ENCODE data around the gene PIK3AP1.

DNA sequence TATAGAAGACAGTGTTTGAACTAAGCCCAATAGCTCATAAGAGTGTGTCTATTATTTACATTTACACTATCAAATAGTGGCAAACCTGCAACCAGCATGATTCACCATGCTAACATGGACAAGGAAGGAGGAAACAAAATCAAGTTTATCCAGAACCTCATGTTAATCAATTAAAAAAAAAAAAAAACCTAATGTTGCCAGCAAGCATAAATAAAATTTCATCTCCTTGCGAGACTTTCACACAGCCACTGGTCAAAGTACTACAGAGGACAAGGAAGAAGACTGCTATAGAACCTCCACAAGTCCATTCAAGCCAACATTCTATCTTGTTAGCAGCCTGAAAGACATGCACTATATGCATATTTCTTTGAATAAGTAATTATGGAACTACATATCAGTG is 143.2 kb downstream of the PIK3AP1 start:
- TF ChIP-seq, protein P1, sequence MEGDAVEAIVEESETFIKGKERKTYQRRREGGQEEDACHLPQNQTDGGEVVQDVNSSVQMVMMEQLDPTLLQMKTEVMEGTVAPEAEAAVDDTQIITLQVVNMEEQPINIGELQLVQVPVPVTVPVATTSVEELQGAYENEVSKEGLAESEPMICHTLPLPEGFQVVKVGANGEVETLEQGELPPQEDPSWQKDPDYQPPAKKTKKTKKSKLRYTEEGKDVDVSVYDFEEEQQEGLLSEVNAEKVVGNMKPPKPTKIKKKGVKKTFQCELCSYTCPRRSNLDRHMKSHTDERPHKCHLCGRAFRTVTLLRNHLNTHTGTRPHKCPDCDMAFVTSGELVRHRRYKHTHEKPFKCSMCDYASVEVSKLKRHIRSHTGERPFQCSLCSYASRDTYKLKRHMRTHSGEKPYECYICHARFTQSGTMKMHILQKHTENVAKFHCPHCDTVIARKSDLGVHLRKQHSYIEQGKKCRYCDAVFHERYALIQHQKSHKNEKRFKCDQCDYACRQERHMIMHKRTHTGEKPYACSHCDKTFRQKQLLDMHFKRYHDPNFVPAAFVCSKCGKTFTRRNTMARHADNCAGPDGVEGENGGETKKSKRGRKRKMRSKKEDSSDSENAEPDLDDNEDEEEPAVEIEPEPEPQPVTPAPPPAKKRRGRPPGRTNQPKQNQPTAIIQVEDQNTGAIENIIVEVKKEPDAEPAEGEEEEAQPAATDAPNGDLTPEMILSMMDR (IDR thresholded peaks at IDR 0.05): no peak
- no peak for TF ChIP-seq POLR2A (IDR thresholded peaks at IDR 0.05)

Measured in right lobe of liver (tissue), 4 donors.